ENCODE results near the gene UNG.

- TF ChIP-seq CTCF (IDR thresholded peaks at IDR 0.05) (no peak), POLR2A (IDR thresholded peaks at IDR 0.05) (no peak)
Measured at GRCh38 chr12:109139360-109139759, 42.0 kb downstream of the UNG start.

Data from body of pancreas (tissue), 4 donors.